HCT116 (cell line): ENCODE results near the gene PRKCA. TPM values are rescaled to one million over a fixed set of nuclear protein-coding genes. Genes with fewer than 3 reads are reported as not detected.

Source experiments
- ATAC-seq: fragments of 200-7000 bp; cut with Tn5 transposase; 2 replicates; pipeline ENCODE4 v1.9.1; 2020; ENCODE audit warnings: mild to moderate bottlenecking, moderate library complexity
- BruUV-seq: library from RNA; stranded (reverse); fragments of 400-500 nt; replicated peaks from 2 replicates; lab custom pipeline; 2021; lab: Mats Ljungman, UMichigan
- CTCF ChIA-PET: fragments of 300-600 bp; sonication (Branson Sonifier 250); formaldehyde crosslinking; loops from one replicate; lab custom pipeline; 2021; ENCODE audit warnings: antibody characterized with exemption; lab: Charles Lee
- POLR2A ChIA-PET: fragments of 300-600, 350-600 bp; sonication (Branson Sonifier 250); formaldehyde crosslinking; loops from one replicate; lab custom pipeline; 2021; ENCODE audit warnings: antibody characterized with exemption; lab: Charles Lee
- RAD21 ChIA-PET, 2 experiments: fragments of 300-600 bp; sonication (Branson Sonifier 250); formaldehyde crosslinking; loops; one replicate each; lab custom pipeline; 2023; ENCODE audit warnings: low total read pairs in 2 of 2; ENCODE audit not compliant: uncharacterized antibody in 2 of 2, unreplicated experiment in 2 of 2, low non-redundant PET in 1 of 2; lab: Charles Lee
- DNase-seq: peaks from one replicate; pipeline ENCODE4 v3.0.0-alpha.2; 2010; ENCODE audit warnings: low read depth, low spot score
- H2AFZ ChIP-seq: fragments of 200-600 bp; shearing (Covaris generic), sonication (generic); 2 replicates; pipeline ENCODE4 v1.6.1; 2017; ENCODE audit warnings: low read depth, mixed run types, mixed read lengths, antibody characterized with exemption, low read length; ENCODE audit not compliant: poor library complexity, severe bottlenecking
- H3K27ac ChIP-seq: 2 replicates; pipeline ENCODE4 v1.5.1; 2012; ENCODE audit warnings: low read depth, low read length
- H3K27me3 ChIP-seq: fragments of 200-600 bp; sonication (generic); 2 replicates; pipeline ENCODE4 v1.6.1; 2016; ENCODE audit warnings: mixed run types, low read length, mixed read lengths; ENCODE audit not compliant: insufficient read depth
- H3K36me3 ChIP-seq, 2 experiments: fragments of 200-500 bp in 1 of 2; fragments of 200-600 bp in 1 of 2; sonication (Bioruptor generic) in 1 of 2; sonication (generic) in 1 of 2; 2 replicates each; pipeline versions ENCODE4 v1.5.1 to v1.6.1; 2014 to 2016; ENCODE audit warnings: low read length in 2 of 2, inconsistent platforms in 1 of 2, mixed read lengths in 1 of 2, mixed run types in 1 of 2; ENCODE audit not compliant: insufficient read depth in 2 of 2, control insufficient read depth in 1 of 2
- H3K4me1 ChIP-seq, 2 experiments: fragments of 200-600 bp in 1 of 2; sonication (generic) in 1 of 2; 2 replicates each; pipeline versions ENCODE4 v1.5.1 to v1.6.1; 2012 to 2017; ENCODE audit warnings: low read length in 2 of 2, inconsistent platforms in 1 of 2, mild to moderate bottlenecking in 1 of 2, mixed read lengths in 1 of 2, mixed run types in 1 of 2, moderate library complexity in 1 of 2; ENCODE audit not compliant: insufficient read depth in 2 of 2, control insufficient read depth in 1 of 2
- H3K4me2 ChIP-seq: fragments of 200-600 bp; sonication (generic); 2 replicates; pipeline ENCODE4 v1.6.1; 2017; ENCODE audit warnings: mixed run types, low read length, mixed read lengths
- H3K4me3 ChIP-seq, 2 experiments: fragments of 200-600 bp in 1 of 2; sonication (generic) in 1 of 2; replicated peaks in 1 of 2; 2 replicates each; pipeline ENCODE4 v1.5.1; 2011 to 2016; ENCODE audit warnings: low read length in 2 of 2, control low read depth in 1 of 2, low read depth in 1 of 2, mild to moderate bottlenecking in 1 of 2, mixed read lengths in 1 of 2, mixed run types in 1 of 2
- H3K79me2 ChIP-seq: fragments of 200-600 bp; sonication (generic); 2 replicates; pipeline ENCODE4 v1.6.1; 2017; ENCODE audit warnings: mild to moderate bottlenecking, mixed run types, low read length, moderate library complexity, mixed read lengths; ENCODE audit not compliant: insufficient read depth
- H3K9ac ChIP-seq: fragments of 200-600 bp; sonication (generic); 2 replicates; pipeline ENCODE4 v1.6.1; 2016; ENCODE audit warnings: low read length, mixed read lengths
- H3K9me2 ChIP-seq: fragments of 200-600 bp; sonication (generic), shearing (Covaris generic); 2 replicates; pipeline ENCODE4 v1.6.1; 2017; ENCODE audit warnings: mixed run types, mild to moderate bottlenecking, moderate library complexity; ENCODE audit not compliant: insufficient read depth
- H3K9me3 ChIP-seq, 2 experiments: fragments of 200-500 bp in 1 of 2; fragments of 200-600 bp in 1 of 2; sonication (Bioruptor generic) in 1 of 2; sonication (generic) in 1 of 2; 2 replicates each; pipeline ENCODE4 v1.6.1; 2014 to 2017; ENCODE audit warnings: low read length in 2 of 2, mixed read lengths in 2 of 2, inconsistent platforms in 1 of 2, low read depth in 1 of 2, mild to moderate bottlenecking in 1 of 2, mixed run types in 1 of 2, moderate library complexity in 1 of 2; ENCODE audit not compliant: control insufficient read depth in 1 of 2, insufficient read depth in 1 of 2
- H4K20me1 ChIP-seq: fragments of 200-600 bp; sonication (generic), shearing (Covaris generic); 2 replicates; pipeline ENCODE4 v1.6.1; 2017; ENCODE audit warnings: mixed run types, mild to moderate bottlenecking, moderate library complexity; ENCODE audit not compliant: insufficient read depth
- ATF3 ChIP-seq: IDR thresholded peaks from 2 replicates; pipeline ENCODE4 v1.6.1; 2012
- CBX3 ChIP-seq: IDR thresholded peaks from 2 replicates; pipeline ENCODE4 v1.6.1; 2012; ENCODE audit warnings: low read depth
- CEBPB ChIP-seq: IDR thresholded peaks from 2 replicates; pipeline ENCODE4 v1.6.1; 2012; ENCODE audit warnings: low read depth
- CTCF ChIP-seq, 3 experiments: fragments of 200-600 bp in 1 of 3; sonication (generic) in 1 of 3; IDR thresholded peaks in 2 of 3; conservative IDR thresholded peaks in 1 of 3; 2 replicates each; pipeline ENCODE4 v1.5.1; 2012 to 2017; ENCODE audit warnings: low read depth in 2 of 3, low read length in 2 of 3, antibody characterized with exemption in 1 of 3, borderline replicate concordance in 1 of 3, control low read depth in 1 of 3, mild to moderate bottlenecking in 1 of 3, mixed read lengths in 1 of 3, mixed run types in 1 of 3, moderate library complexity in 1 of 3; ENCODE audit not compliant: insufficient read depth in 1 of 3
- EGR1 ChIP-seq: IDR thresholded peaks from 2 replicates; pipeline ENCODE4 v1.6.1; 2012; ENCODE audit warnings: low read depth
- ELF1 ChIP-seq: IDR thresholded peaks from 2 replicates; pipeline ENCODE4 v1.6.1; 2012; ENCODE audit warnings: low read depth, borderline replicate concordance
- EZH2 ChIP-seq: fragments of 200-600 bp; sonication (generic); IDR thresholded peaks from 2 replicates; pipeline ENCODE4 v1.6.1; 2017; ENCODE audit warnings: antibody characterized with exemption, mixed run types
- EZH2phosphoT487 ChIP-seq: fragments of 200-600 bp; IDR thresholded peaks from 2 replicates; pipeline ENCODE4 v1.6.1; 2018; ENCODE audit warnings: antibody characterized with exemption, borderline replicate concordance
- JUND ChIP-seq: IDR thresholded peaks from 2 replicates; pipeline ENCODE4 v1.6.1; 2012
- POLR2A ChIP-seq: IDR thresholded peaks from 2 replicates; pipeline ENCODE4 v1.7.0; 2011; ENCODE audit warnings: borderline replicate concordance; ENCODE audit not compliant: insufficient read depth, insufficient read length; ENCODE audit errors: extremely low read depth
- POLR2AphosphoS5 ChIP-seq: IDR thresholded peaks from 2 replicates; pipeline ENCODE4 v1.6.1; 2011; ENCODE audit warnings: mild to moderate bottlenecking, low read depth, low read length, moderate library complexity
- RAD21 ChIP-seq: IDR thresholded peaks from 2 replicates; pipeline ENCODE4 v1.6.1; 2012; ENCODE audit warnings: low read depth, mild to moderate bottlenecking
- REST ChIP-seq: IDR thresholded peaks from 2 replicates; pipeline ENCODE4 v1.6.1; 2012; ENCODE audit warnings: low read depth
- SIN3A ChIP-seq: IDR thresholded peaks from 2 replicates; pipeline ENCODE4 v1.6.1; 2012; ENCODE audit warnings: low read depth
- SRF ChIP-seq: IDR thresholded peaks from 2 replicates; pipeline ENCODE4 v1.6.1; 2012; ENCODE audit warnings: low read depth
- TCF7L2 ChIP-seq: IDR thresholded peaks from 2 replicates; pipeline ENCODE4 v1.7.0; 2011; ENCODE audit warnings: borderline replicate concordance, inconsistent platforms; ENCODE audit not compliant: insufficient read depth, insufficient read length; ENCODE audit errors: extremely low read depth
- YY1 ChIP-seq: IDR thresholded peaks from 2 replicates; pipeline ENCODE4 v1.6.1; 2011; ENCODE audit warnings: low read length, low read depth, moderate library complexity, mild to moderate bottlenecking; ENCODE audit not compliant: insufficient replicate concordance; ENCODE audit errors: extremely low read depth
- intact Hi-C: fragments of 100-400 bp; cut with micrococcal nuclease; formaldehyde crosslinking; loops from 2 replicates; pipeline ENCODE4 v1.10.0; 2022
- total RNA-seq: library from RNA; stranded (reverse); gene quantifications from one replicate; pipeline ENCODE4 v1.2.1, GENCODE V29; 2021; ENCODE audit not compliant: unreplicated experiment
- TF ChIP-seq, protein P1 (sequence below): IDR thresholded peaks from 2 replicates; pipeline ENCODE4 v1.6.1; 2012
- TF ChIP-seq, protein P2 (sequence below): IDR thresholded peaks from 2 replicates; pipeline ENCODE4 v1.6.1; 2011; ENCODE audit warnings: mild to moderate bottlenecking, low read length, moderate library complexity; ENCODE audit not compliant: insufficient replicate concordance; ENCODE audit errors: extremely low read depth

The PRKCA gene
- total RNA-seq, 1 experiment from 2014 or later = 18.8 TPM

DNA sequence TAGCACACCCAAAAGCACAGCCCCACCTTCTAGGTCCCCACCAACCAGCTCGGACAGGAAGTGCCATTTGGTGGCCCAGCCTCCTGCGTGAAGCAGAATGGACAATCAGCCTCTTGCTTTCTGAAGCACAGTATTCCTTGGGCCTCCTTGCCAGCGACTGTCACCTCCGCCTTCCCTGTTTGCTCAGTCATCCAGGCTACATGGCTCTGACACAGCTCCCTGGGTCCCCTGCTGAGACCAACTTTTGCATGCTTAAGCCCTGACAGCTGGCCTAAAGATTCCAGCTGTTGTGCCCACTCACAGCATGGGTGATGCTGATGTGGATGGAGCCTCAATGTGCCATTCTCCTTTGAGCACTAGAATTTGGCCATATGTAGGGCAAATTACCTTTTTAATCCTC is 528.0 kb downstream of the PRKCA start:
- Histone ChIP-seq H3K9ac (no peak overlapping the region), H3K4me2 (no peak overlapping the region), H3K9me2 (no peaks in the 10 kb centered on the region), H3K9me3 (no peaks in the 10 kb centered on the region), H3K4me1 (no peaks in the 10 kb centered on the region), H2AFZ (no peak overlapping the region), H4K20me1 (no peaks in the 10 kb centered on the region), H3K79me2 (no peaks in the 10 kb centered on the region), H3K27ac (no peak overlapping the region), H3K36me3 (no peaks in the 10 kb centered on the region), H3K4me3 (no peak overlapping the region), H3K27me3 (peaks cover 7% of the 10 kb centered on the region; the same call in 1 of the 2 replicates)
- ChIA-PET RAD21 (no interaction called here), POLR2A (interaction anchor here (0.6 kb wide), 1 partner anchor 103 kb away, joined by 5 read pairs; no protein-coding TSS in a partner anchor), CTCF (no interaction called here)
- no peak for ATAC-seq
- DNase-seq = no peak
- intact Hi-C loops = no loop called here
- BruUV-seq = no TSS peak
- TF ChIP-seq, protein P1, sequence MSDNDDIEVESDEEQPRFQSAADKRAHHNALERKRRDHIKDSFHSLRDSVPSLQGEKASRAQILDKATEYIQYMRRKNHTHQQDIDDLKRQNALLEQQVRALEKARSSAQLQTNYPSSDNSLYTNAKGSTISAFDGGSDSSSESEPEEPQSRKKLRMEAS = no peak
- TF ChIP-seq YY1 (no peak), ATF3 (no peak), SIN3A (no peak), EGR1 (no peak), SRF (no peak), CEBPB (no peak), RAD21 (no peak), POLR2A (no peak), ELF1 (no peak), CBX3 (no peak), EZH2phosphoT487 (no peak), REST (no peak), EZH2 (no peak), POLR2AphosphoS5 (no peak), JUND (no peak), TCF7L2 (no peak), CTCF (IDR thresholded peaks at IDR 0.05 in 2 of 3, conservative IDR thresholded peaks at IDR 0.05 in 1 of 3; ENCODE audit: borderline replicate concordance in 1 of 3, insufficient read depth in 1 of 3, low read depth in 2 of 3, low read length in 2 of 3) (no peak)
- TF ChIP-seq, protein P2, sequence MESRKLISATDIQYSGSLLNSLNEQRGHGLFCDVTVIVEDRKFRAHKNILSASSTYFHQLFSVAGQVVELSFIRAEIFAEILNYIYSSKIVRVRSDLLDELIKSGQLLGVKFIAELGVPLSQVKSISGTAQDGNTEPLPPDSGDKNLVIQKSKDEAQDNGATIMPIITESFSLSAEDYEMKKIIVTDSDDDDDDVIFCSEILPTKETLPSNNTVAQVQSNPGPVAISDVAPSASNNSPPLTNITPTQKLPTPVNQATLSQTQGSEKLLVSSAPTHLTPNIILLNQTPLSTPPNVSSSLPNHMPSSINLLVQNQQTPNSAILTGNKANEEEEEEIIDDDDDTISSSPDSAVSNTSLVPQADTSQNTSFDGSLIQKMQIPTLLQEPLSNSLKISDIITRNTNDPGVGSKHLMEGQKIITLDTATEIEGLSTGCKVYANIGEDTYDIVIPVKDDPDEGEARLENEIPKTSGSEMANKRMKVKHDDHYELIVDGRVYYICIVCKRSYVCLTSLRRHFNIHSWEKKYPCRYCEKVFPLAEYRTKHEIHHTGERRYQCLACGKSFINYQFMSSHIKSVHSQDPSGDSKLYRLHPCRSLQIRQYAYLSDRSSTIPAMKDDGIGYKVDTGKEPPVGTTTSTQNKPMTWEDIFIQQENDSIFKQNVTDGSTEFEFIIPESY = no peak
